Gastroesophageal sphincter (tissue), 3 donors: ENCODE measurements around the gene CDC42BPG.

Experiments
- EP300 ChIP-seq: sonication (generic); formaldehyde crosslinking; IDR thresholded peaks from one replicate; pipeline ENCODE4 v1.6.1; 2017; ENCODE audit warnings: antibody characterized with exemption, mild to moderate bottlenecking
- POLR2AphosphoS5 ChIP-seq: sonication (generic); formaldehyde crosslinking; IDR thresholded peaks from one replicate; pipeline ENCODE4 v1.6.1; 2017; ENCODE audit warnings: antibody characterized with exemption
- TF ChIP-seq, protein P1 (sequence below), 4 experiments: fragments of 200-600 bp in 2 of 4; fragments of 450-650 bp in 2 of 4; sonication (generic) in 1 of 4; IDR thresholded peaks; one replicate each; pipeline ENCODE4 v1.5.1; 2017 to 2019; ENCODE audit warnings: antibody characterized with exemption in 4 of 4, mild to moderate bottlenecking in 2 of 4, moderate library complexity in 2 of 4

DNA sequence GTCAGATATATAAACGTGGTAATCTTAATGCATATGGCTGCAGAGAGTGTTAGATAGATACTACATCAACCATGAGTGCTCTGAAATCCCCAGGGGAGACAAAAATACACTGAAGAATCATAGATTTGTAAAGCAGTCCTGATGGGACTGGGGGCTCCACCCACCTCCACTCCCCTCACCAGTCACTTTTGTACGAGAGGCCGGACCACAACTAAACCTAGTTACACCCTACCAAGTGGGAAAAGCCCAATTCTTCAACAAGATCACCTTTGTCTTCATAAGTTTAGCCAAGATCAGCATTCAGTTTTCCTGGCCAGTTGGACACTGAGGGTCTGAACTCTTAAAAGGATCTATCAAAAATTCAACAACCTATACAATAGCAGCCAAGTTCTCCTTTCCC lies 67.6 kb downstream of the CDC42BPG start:
- TF ChIP-seq, protein P1, sequence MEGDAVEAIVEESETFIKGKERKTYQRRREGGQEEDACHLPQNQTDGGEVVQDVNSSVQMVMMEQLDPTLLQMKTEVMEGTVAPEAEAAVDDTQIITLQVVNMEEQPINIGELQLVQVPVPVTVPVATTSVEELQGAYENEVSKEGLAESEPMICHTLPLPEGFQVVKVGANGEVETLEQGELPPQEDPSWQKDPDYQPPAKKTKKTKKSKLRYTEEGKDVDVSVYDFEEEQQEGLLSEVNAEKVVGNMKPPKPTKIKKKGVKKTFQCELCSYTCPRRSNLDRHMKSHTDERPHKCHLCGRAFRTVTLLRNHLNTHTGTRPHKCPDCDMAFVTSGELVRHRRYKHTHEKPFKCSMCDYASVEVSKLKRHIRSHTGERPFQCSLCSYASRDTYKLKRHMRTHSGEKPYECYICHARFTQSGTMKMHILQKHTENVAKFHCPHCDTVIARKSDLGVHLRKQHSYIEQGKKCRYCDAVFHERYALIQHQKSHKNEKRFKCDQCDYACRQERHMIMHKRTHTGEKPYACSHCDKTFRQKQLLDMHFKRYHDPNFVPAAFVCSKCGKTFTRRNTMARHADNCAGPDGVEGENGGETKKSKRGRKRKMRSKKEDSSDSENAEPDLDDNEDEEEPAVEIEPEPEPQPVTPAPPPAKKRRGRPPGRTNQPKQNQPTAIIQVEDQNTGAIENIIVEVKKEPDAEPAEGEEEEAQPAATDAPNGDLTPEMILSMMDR (IDR thresholded peaks at IDR 0.05): no peak
- TF ChIP-seq EP300 (no peak), POLR2AphosphoS5 (no peak)
